ENCODE data around the gene SH3BP2.

SH3BP2 gene

GRCh38 chr4:2879026-2879425, 86.1 kb downstream of the SH3BP2 start:
- Histone ChIP-seq H3K36me3 (ENCODE audit: control insufficient read depth, insufficient read depth, low read length) (no peaks in the 10 kb centered on the region), H3K27me3 (ENCODE audit: control insufficient read depth, insufficient read depth, low read length) (no peaks in the 10 kb centered on the region), H3K9ac (ENCODE audit: low read depth, low read length) (no peak overlapping the region), H3K4me1 (ENCODE audit: control insufficient read depth, insufficient read depth, low read length) (peaks cover 3% of the 10 kb centered on the region), H3K4me3 (ENCODE audit: low read depth, low read length) (no peak overlapping the region), H3K9me3 (ENCODE audit: control insufficient read depth, insufficient read depth, low read length) (no peaks in the 10 kb centered on the region)

DNA sequence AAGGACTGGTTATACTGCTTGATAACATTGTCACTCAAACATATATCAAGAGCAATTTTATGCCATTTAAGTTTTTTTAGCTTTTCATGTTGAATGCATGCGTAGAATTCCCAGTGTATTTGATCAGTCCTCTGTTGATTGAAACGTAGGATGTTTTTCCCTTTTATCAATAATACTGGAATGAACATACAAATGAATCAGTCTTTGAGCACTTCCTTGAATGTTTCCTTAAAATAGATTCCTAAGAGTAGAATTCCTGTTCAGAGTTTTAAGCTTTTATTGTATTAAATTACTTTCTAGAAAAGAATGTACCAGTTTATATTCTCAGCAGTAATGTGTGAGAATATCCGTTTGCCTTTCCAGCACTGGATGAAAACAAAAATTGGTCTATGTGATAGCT, 88.5 kb downstream of the SH3BP2 start:
- Histone ChIP-seq H3K4me1 (ENCODE audit: control insufficient read depth, insufficient read depth, low read length) (no peaks in the 10 kb centered on the region), H3K36me3 (ENCODE audit: control insufficient read depth, insufficient read depth, low read length) (peaks cover 6% of the 10 kb centered on the region), H3K9me3 (ENCODE audit: control insufficient read depth, insufficient read depth, low read length) (no peaks in the 10 kb centered on the region), H3K9ac (ENCODE audit: low read depth, low read length) (no peak overlapping the region), H3K27me3 (ENCODE audit: control insufficient read depth, insufficient read depth, low read length) (no peaks in the 10 kb centered on the region), H3K4me3 (ENCODE audit: low read depth, low read length) (no peak overlapping the region)

DNA sequence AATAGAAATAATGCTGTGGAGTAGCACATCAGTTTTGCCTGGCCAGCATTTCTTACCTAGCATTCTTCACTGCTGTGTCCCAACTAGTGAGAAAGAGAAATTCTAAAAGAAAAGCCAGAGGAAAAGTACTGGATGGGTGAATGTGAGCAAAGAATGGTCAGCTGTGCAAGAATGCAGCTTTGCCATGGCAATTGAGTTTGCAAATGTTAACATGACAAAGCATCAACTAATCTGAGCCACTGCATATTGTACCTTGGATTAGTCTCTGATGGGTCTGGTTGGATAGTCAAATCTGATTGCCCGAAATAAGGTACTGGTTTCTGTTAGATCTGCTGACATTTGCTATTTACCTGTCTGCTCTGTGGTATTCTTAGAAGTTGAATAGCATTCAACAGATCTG, 89.5 kb downstream of the SH3BP2 start:
- no peak overlapping the region for H3K4me3 ChIP-seq (ENCODE audit: low read depth, low read length)
- H3K27me3 ChIP-seq (ENCODE audit: control insufficient read depth, insufficient read depth, low read length) = no peaks in the 10 kb centered on the region
- no peaks in the 10 kb centered on the region for H3K4me1 ChIP-seq (ENCODE audit: control insufficient read depth, insufficient read depth, low read length)
- no peak overlapping the region for H3K9ac ChIP-seq (ENCODE audit: low read depth, low read length)
- no peaks in the 10 kb centered on the region for H3K9me3 ChIP-seq (ENCODE audit: control insufficient read depth, insufficient read depth, low read length)
- H3K36me3 ChIP-seq (ENCODE audit: control insufficient read depth, insufficient read depth, low read length) = peaks cover 10% of the 10 kb centered on the region

- Histone ChIP-seq H3K27me3 (ENCODE audit: control insufficient read depth, insufficient read depth, low read length) (no peaks in the 10 kb centered on the region), H3K9me3 (ENCODE audit: control insufficient read depth, insufficient read depth, low read length) (no peaks in the 10 kb centered on the region), H3K9ac (ENCODE audit: low read depth, low read length) (no peak overlapping the region), H3K4me1 (ENCODE audit: control insufficient read depth, insufficient read depth, low read length) (no peaks in the 10 kb centered on the region), H3K4me3 (ENCODE audit: low read depth, low read length) (no peak overlapping the region), H3K36me3 (ENCODE audit: control insufficient read depth, insufficient read depth, low read length) (peaks cover 10% of the 10 kb centered on the region)
Measured at GRCh38 chr4:2886161-2886560, 93.3 kb downstream of the SH3BP2 start.

DNA sequence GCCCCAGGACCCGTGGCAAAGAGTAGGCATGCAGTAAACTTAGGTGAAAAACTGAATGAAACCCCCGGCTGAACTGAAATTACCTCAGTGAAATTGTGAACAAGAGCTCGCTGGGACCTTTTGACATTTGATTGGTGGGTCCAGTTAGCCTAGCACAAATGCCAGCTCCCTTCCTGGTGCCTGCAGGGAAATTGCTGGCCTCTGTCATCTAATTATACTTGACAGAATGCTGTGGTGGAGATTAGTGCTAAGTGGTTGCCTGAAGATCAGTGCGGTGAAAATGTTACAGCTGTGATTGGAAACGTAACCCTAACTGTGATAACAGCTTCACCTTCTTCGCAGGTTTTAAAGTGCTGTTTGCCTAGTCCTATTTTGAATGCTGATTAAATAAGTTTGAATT, 93.7 kb downstream of the SH3BP2 start:
- Histone ChIP-seq H3K9me3 (ENCODE audit: control insufficient read depth, insufficient read depth, low read length) (no peaks in the 10 kb centered on the region), H3K36me3 (ENCODE audit: control insufficient read depth, insufficient read depth, low read length) (peaks cover 10% of the 10 kb centered on the region), H3K9ac (ENCODE audit: low read depth, low read length) (no peak overlapping the region), H3K27me3 (ENCODE audit: control insufficient read depth, insufficient read depth, low read length) (no peaks in the 10 kb centered on the region), H3K4me3 (ENCODE audit: low read depth, low read length) (no peak overlapping the region), H3K4me1 (ENCODE audit: control insufficient read depth, insufficient read depth, low read length) (no peaks in the 10 kb centered on the region)

GRCh38 chr4:2887343-2887742, 94.5 kb downstream of the SH3BP2 start:
- H3K36me3 ChIP-seq (ENCODE audit: control insufficient read depth, insufficient read depth, low read length) = peaks cover 10% of the 10 kb centered on the region
- H3K9me3 ChIP-seq (ENCODE audit: control insufficient read depth, insufficient read depth, low read length) = no peaks in the 10 kb centered on the region
- H3K4me1 ChIP-seq (ENCODE audit: control insufficient read depth, insufficient read depth, low read length) = no peaks in the 10 kb centered on the region
- H3K9ac ChIP-seq (ENCODE audit: low read depth, low read length) = no peak overlapping the region
- no peak overlapping the region for H3K4me3 ChIP-seq (ENCODE audit: low read depth, low read length)
- no peaks in the 10 kb centered on the region for H3K27me3 ChIP-seq (ENCODE audit: control insufficient read depth, insufficient read depth, low read length)

GRCh38 chr4:2888886-2889285, 96.0 kb downstream of the SH3BP2 start:
- peaks cover 10% of the 10 kb centered on the region for H3K36me3 ChIP-seq (ENCODE audit: control insufficient read depth, insufficient read depth, low read length)

More at GRCh38 chr4:2888886-2889285, 96.0 kb downstream of the SH3BP2 start:
- Histone ChIP-seq H3K4me1 (ENCODE audit: control insufficient read depth, insufficient read depth, low read length) (no peaks in the 10 kb centered on the region), H3K9me3 (ENCODE audit: control insufficient read depth, insufficient read depth, low read length) (no peaks in the 10 kb centered on the region), H3K27me3 (ENCODE audit: control insufficient read depth, insufficient read depth, low read length) (no peaks in the 10 kb centered on the region), H3K4me3 (ENCODE audit: low read depth, low read length) (no peak overlapping the region), H3K9ac (ENCODE audit: low read depth, low read length) (no peak overlapping the region)
